HG02623 (cell line): ENCODE data around the gene GOLGA6L25.
"Not testable (repeated sequence)": the region's sequence is repeated elsewhere in the genome, so short reads cannot be mapped to it uniquely, and the experiment has no call there.

ENCODE experiments used
- ATAC-seq: cut with Tn5 transposase; IDR thresholded peaks from one replicate; pipeline ENCODE4 v1.9.1; 2021; ENCODE audit warnings: moderate library complexity; ENCODE audit not compliant: unreplicated experiment

Gene GOLGA6L25

DNA sequence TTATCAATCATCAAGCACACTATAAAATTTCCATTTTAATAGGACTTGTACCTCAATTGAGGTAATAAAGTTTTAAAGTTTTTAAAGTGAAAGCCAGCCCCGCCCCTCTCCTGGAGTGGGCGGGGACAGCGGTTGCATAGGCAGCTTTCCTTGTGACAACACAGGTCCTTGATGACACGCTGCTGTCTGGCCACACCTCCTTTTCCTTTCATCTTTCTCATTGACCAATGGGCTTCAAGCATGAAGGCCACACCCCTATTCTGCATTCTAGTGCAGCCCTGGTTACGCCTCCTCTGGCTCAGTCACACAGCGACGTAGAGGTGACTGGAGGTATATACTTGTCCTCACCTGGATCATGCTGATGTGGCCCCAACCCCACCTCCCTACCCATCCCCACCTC, at the start of gene GOLGA6L25:
Gene GOLGA6L25, plus strand, starts transcription at position 301 of the 400 bp plus-strand sequence. Its CDS starts 61 bp downstream, at position 362.
- not testable (repeated sequence) for ATAC-seq

GRCh38 chr15:28508217-28508889, 45.0 kb upstream of the GOLGA6L25 start:
- ATAC-seq: not testable (repeated sequence)

DNA sequence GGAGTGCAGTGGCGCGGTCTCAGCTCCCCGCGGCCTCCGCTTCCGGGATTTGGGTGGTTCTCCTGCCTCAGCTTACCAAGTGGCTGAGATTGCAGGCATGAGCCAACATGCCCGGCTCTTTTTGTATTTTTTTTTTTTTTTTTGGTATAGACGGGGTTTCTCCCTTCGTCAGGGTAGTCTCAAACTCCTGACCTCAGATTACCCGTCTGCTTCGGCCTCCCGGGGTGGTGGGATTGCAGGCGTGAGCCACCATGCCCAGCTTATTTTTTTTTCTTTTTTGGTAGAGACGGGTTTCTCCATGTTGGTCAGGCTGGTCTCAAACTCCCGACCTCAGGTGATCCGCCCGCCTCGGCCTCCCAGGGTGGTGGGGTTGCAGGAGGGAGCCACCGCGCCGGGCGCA, 39.2 kb upstream of the GOLGA6L25 start:
- ATAC-seq: not testable (repeated sequence)

DNA sequence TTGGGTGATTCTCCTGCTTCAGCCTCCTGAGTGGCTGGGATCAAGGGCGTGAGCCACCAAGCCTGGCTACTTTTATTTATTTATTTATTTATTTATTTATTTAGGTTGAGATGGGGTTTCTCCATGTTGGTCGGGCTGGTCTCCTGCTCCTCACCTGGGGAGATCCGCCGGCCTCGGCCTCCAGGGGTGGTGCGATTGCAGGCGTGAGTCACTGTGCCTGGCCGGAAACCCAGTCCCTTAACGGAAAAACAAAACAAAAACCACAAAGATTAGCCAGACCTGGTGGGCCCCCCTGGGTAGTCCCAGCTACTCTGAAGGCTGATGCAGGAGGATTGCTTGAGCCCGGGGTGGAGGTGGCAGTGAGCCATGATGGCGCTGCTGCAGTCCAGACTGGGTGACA, 38.2 kb upstream of the GOLGA6L25 start:
- not testable (repeated sequence) for ATAC-seq

DNA sequence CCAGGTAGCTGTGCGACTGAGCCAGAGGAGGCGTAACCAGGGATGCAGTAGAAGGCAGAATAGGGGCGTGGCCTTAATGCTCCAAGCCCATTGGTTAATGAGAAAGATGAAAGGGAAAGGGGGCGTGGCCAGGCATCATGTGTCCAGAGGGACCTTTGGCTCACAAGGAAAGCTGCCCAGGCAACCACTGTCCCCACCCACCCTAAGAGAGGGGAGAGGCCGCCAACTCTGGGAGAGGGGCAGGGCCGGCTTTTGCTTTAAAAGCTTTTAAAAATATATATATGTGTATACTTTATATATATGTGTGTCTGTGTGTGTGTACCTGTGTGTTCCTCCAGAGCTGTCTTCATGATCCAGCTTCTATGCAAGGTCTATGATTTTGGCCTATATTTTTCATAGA, 20.4 kb upstream of the GOLGA6L25 start, which contains the start of gene GOLGA8G:
Gene GOLGA8G, minus strand, starts transcription at position 18 of the 400 bp plus-strand sequence. CDS start 62 bp downstream, outside the sequence.
- not testable (repeated sequence) for ATAC-seq

DNA sequence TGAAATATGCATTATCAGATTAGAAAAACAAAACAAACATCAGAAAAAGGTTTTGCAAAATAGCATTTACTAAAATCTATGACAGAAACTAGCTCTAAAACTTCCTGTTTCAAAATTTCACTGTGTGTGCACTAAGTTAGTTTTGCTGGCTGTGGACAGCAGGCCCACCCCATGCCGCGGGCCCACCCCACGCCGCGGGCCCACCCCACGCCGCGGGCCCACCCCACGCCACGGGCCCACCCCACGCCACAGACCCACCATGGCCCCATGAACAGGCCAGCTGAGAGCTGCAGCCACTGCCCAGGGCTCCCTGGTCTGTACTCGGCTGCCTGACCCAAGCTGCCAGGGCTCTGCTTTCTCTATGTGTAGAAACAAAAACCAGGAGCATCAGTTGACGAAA, 20.0 kb downstream of the GOLGA6L25 start:
- ATAC-seq: not testable (repeated sequence)

DNA sequence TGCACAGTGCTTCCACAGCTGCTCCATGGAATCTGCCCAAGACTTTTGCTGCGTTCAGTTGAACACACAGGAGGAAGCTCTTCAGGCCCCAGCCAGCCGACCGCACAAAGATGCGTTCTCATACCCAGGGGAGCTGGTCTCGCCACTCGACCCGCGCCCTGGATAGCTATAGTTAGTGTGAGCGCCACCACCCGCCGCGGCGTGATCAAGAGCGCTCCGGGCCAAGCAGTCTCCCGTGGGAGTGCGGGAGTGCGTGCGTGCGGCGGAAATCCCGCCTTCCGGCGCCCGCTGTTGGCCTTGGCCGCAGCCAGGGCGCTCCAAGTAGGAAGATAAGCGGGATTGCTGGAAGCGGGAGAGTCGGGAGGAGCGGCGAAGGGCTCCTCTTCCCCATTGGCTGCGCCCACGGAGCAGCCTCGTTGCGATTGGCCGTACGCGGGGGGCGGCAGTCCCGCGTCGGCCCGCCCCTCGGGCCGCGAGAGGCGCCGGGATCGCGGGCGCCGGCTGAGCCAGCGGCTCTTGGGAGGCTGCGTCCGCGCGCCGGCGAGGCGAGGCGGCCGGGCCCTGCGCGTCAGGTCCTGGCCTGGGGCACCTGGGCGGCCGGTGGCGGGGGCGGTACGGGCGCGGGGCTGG, 35.7 kb downstream of the GOLGA6L25 start:
- ATAC-seq: peak; percentile 83

DNA sequence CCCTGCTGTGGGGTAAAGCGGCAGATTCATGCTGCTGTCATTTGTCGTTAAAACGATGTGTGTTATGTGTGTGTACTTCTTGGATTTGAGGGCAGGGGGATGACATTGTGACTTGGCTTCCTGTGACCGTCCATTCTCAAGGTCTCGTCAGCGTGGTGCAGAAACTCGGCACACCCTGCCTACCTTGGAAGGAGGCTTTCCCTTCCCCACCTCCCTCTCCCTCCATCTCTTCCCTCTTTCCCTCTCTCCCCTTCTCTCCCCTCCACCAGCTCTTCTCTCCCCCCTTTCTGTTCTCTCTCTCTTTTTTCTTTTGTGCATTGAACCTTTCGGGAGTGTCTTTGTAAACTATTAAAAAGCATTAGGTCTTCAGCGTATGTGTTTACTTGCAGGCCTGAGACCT, 36.4 kb downstream of the GOLGA6L25 start:
- ATAC-seq: not testable (repeated sequence)

- ATAC-seq: not testable (repeated sequence)
These were observed 39.0 kb downstream of the GOLGA6L25 start for GRCh38 chr15:28592395-28592794.

- ATAC-seq: not testable (repeated sequence)
These were observed 40.2 kb downstream of the GOLGA6L25 start for GRCh38 chr15:28593424-28594129.

GRCh38 chr15:28597471-28597870, 44.1 kb downstream of the GOLGA6L25 start:
- ATAC-seq: not testable (repeated sequence)

DNA sequence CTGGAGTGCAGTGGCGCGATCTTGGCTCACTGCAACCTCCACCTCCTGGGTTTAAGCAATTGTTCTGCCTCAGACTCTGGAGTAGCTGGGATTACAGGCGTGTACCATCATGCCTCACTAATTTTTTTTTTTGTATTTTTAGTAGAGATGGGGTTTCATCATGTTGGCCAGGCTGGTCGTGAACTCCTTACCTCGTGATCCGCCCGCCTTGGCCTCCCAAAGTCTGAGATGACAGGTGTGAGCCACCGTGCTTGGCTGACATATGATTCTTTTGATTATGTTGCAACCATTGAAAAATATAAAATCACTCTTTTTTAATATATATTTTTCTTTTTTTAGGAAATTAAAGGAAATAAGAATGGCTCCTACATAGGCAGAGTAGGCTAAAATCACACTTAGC, 44.8 kb downstream of the GOLGA6L25 start:
- not testable (repeated sequence) for ATAC-seq

- ATAC-seq: not testable (repeated sequence)
These were observed 48.8 kb downstream of the GOLGA6L25 start for GRCh38 chr15:28602152-28602551.
